ENCODE data around the gene P2RY14.

GRCh38 chr3:151201051-151201730, 77.2 kb downstream of the P2RY14 start:
- TF ChIP-seq CTCF (IDR thresholded peaks at IDR 0.05), result no peak
- TF ChIP-seq POLR2A (IDR thresholded peaks at IDR 0.05), result no peak
